ENCODE measurements around the gene SLC22A1. TPM values are rescaled to one million over a fixed set of nuclear protein-coding genes. Genes with fewer than 3 reads are reported as not detected.
A peak's percentile ranks its signal among the peaks of the same experiment; 100 is the strongest.

SLC22A1 gene
- total and polyA plus RNA-seq, 2 of the 13 experiments (the other 11 are each of a cell fraction or from before 2014, with no cell fraction given): 0.80 to 0.87 TPM

- in situ Hi-C loops (cut with HindIII; ENCODE audit: extremely low pct_ligation_motif_present, low pct_unique_long_range_greater_than_20kb): no loop called here
- POLR2A ChIA-PET: no interaction called here
- 0 out of 2 replicates have a peak, but pooled peaks have one; percentile 41 for TF ChIP-seq ZNF501 (CRISPR knock-in tag; IDR thresholded peaks at IDR 0.05)
- TF ChIP-seq RXRB (CRISPR knock-in tag; IDR thresholded peaks at IDR 0.05; ENCODE audit: borderline replicate concordance): peak; percentile 39; the same call in 1 of the 2 replicates
- TF ChIP-seq GATAD2A (CRISPR knock-in tag; IDR thresholded peaks at IDR 0.05): no peak
- no peak for TF ChIP-seq JUND (CRISPR knock-in tag; IDR thresholded peaks at IDR 0.05)
- 0 out of 2 replicates have a peak, but pooled peaks have one; percentile 45 for TF ChIP-seq ZNF724P (CRISPR knock-in tag; IDR thresholded peaks at IDR 0.05; ENCODE audit: borderline replicate concordance)
- peak; percentile 51; the same call in 1 of the 2 replicates for TF ChIP-seq ZMYM4 (CRISPR knock-in tag; IDR thresholded peaks at IDR 0.05)
- no peak for TF ChIP-seq ZNF317 (CRISPR knock-in tag; IDR thresholded peaks at IDR 0.05)
- TF ChIP-seq ZNF530 (CRISPR knock-in tag; IDR thresholded peaks at IDR 0.05; ENCODE audit: low read depth): no peak
- TF ChIP-seq FOXK1 (CRISPR knock-in tag; IDR thresholded peaks at IDR 0.05; ENCODE audit: borderline replicate concordance, low read depth): no peak
- TF ChIP-seq SALL1 (CRISPR knock-in tag; IDR thresholded peaks at IDR 0.05): peak; percentile 30; the same call in 1 of the 2 replicates
- TF ChIP-seq NFAT5 (CRISPR knock-in tag; IDR thresholded peaks at IDR 0.05): no peak
- TF ChIP-seq TBX2 (CRISPR knock-in tag; IDR thresholded peaks at IDR 0.05; ENCODE audit: borderline replicate concordance): peak; percentile 51; the same call in 1 of the 2 replicates
- TF ChIP-seq ZBTB38 (CRISPR knock-in tag; IDR thresholded peaks at IDR 0.05): 0 out of 2 replicates have a peak, but pooled peaks have one; percentile 33
- peak; percentile 31; the same call in 1 of the 2 replicates for TF ChIP-seq KDM2A (CRISPR knock-in tag; IDR thresholded peaks at IDR 0.05; ENCODE audit: borderline replicate concordance, low read depth)
- peak; percentile 49; the same call in 1 of the 2 replicates for TF ChIP-seq NR2F6 (IDR thresholded peaks at IDR 0.05)
- peak; percentile 75; the same call in 1 of the 2 replicates for TF ChIP-seq NR2F6 (CRISPR knock-in tag; IDR thresholded peaks at IDR 0.05)
- TF ChIP-seq NRL (CRISPR knock-in tag; IDR thresholded peaks at IDR 0.05; ENCODE audit: borderline replicate concordance): no peak
- TF ChIP-seq RFX1 (IDR thresholded peaks at IDR 0.05): no peak
- no peak for TF ChIP-seq MLXIP (CRISPR knock-in tag; IDR thresholded peaks at IDR 0.05; ENCODE audit: borderline replicate concordance)
- TF ChIP-seq MTA1 (CRISPR knock-in tag; IDR thresholded peaks at IDR 0.05; ENCODE audit: borderline replicate concordance): no peak
These were observed 41.8 kb downstream of the SLC22A1 start for GRCh38 chr6:160163425-160163824.

More at GRCh38 chr6:160163425-160163824, 41.8 kb downstream of the SLC22A1 start:
- intact Hi-C loops (cut with micrococcal nuclease; ENCODE audit: unreplicated experiment): no loop called here
- 25% methylated on average over 8 of the region's 8 CpGs for WGBS (ENCODE audit: low lambda C conversion rate)
- ATAC-seq: peak; percentile 54
- no peak overlapping the region for H3K27ac ChIP-seq (ENCODE audit: extremely low read length, insufficient read depth, low read length)
- peak; percentile 72 for FAIRE-seq
- CTCF ChIA-PET (ENCODE audit: low intra/inter-chr PET ratio, low total read pairs): no interaction called here
- no peaks in the 10 kb centered on the region for H4K20me1 ChIP-seq (ENCODE audit: insufficient read depth, low read length)
- no peak overlapping the region for H3K9ac ChIP-seq (ENCODE audit: insufficient read depth, low read depth, low read length)
- no peaks in the 10 kb centered on the region for H3K36me3 ChIP-seq (replicated peaks in 1 of 2; ENCODE audit: control insufficient read depth in 1 of 2, insufficient read depth in 2 of 2, low read length in 2 of 2)
- no peak overlapping the region for H3K4me3 ChIP-seq (replicated peaks in 1 of 3; ENCODE audit: insufficient read depth in 1 of 3, low read depth in 2 of 3, low read length in 3 of 3)
- no peak for DNase-seq (ENCODE audit: low spot score)
- peak overlapping the region; percentile 51 for H3K4me2 ChIP-seq (ENCODE audit: low read depth, low read length)
- no peaks in the 10 kb centered on the region for H3K79me2 ChIP-seq (ENCODE audit: insufficient read depth, low read length)
- BruUV-seq (replicated peaks): no TSS peak
- H3K4me1 ChIP-seq (ENCODE audit: insufficient read depth, low read length): peaks cover 34% of the 10 kb centered on the region
- no peak overlapping the region for H2AFZ ChIP-seq (ENCODE audit: low read length)
- H3K9me3 ChIP-seq (ENCODE audit: low read length): no peaks in the 10 kb centered on the region
- no peaks in the 10 kb centered on the region for H3K27me3 ChIP-seq (ENCODE audit: control insufficient read depth in 1 of 2, insufficient read depth in 2 of 2, low read length in 2 of 2)

Measured in HepG2 (cell line).